ENCODE data around the gene KCTD14. TPM values are rescaled to one million over a fixed set of nuclear protein-coding genes. Genes with fewer than 3 reads are reported as not detected.

Gene KCTD14
- total and polyA plus RNA-seq, 2 of the 8 experiments (the other 6 are each of a cell fraction or from before 2014, with no cell fraction given) = 21.6 to 24.9 TPM

DNA sequence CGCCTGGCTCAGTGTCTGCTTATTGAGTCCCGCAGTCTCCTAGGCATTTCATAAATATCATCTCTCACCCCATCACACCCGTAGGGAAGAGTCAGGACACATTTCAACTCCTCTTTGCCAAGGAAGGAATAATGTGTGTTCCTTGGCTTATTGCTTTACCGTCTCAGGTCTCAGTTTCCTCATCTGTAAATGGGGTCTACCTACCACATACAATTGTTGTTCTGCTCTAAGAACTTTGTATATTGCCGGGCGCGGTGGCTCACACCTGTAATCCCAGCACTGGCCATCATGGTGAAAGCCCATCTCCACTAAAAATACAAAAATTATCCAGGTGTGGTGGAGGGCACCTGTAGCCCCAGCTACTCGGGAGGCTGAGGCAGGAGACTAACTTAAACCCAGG, 37.5 kb upstream of the KCTD14 start:
- no peak overlapping the region for H2AFZ ChIP-seq (ENCODE audit: low read length)
- no peak overlapping the region for H3K4ac ChIP-seq (replicated peaks; ENCODE audit: insufficient read length, low read depth, low read length)
- no peak overlapping the region for H3K23ac ChIP-seq (ENCODE audit: insufficient read length)
- no peak overlapping the region for H3K4me3 ChIP-seq (ENCODE audit: extremely low read depth in 1 of 4, insufficient read depth in 2 of 4, low read depth in 3 of 4, low read length in 4 of 4)
- H2BK12ac ChIP-seq (ENCODE audit: low read depth, low read length) = no peak overlapping the region
- H4K5ac ChIP-seq (ENCODE audit: insufficient read length, low read depth, low read length) = no peak overlapping the region
- H2AK5ac ChIP-seq (ENCODE audit: low read depth, low read length) = no peak overlapping the region
- no peaks in the 10 kb centered on the region for H3K79me2 ChIP-seq (ENCODE audit: control insufficient read depth in 1 of 2, insufficient read depth in 2 of 2, low read length in 2 of 2)
- H3K79me1 ChIP-seq (ENCODE audit: low read depth, low read length) = no peaks in the 10 kb centered on the region
- no peak for FAIRE-seq
- no peak overlapping the region for H3K9ac ChIP-seq (replicated peaks in 1 of 4; ENCODE audit: extremely low read depth in 1 of 4, low read depth in 3 of 4, low read length in 3 of 4)
- H3K23me2 ChIP-seq (ENCODE audit: low read depth, low read length) = no peaks in the 10 kb centered on the region
- no peak overlapping the region for H3K27ac ChIP-seq (ENCODE audit: low read depth, low read length)
- no peak for DNase-seq (ENCODE audit: low read depth in 1 of 2, low spot score in 2 of 2)
- H3K9me3 ChIP-seq (ENCODE audit: insufficient read depth in 2 of 2, low read depth in 1 of 2, low read length in 1 of 2) = no peaks in the 10 kb centered on the region
- no peaks in the 10 kb centered on the region for H4K20me1 ChIP-seq (replicated peaks in 1 of 2; ENCODE audit: control insufficient read depth in 1 of 2, insufficient read depth in 2 of 2, low read length in 2 of 2)
- H3K4me1 ChIP-seq (replicated peaks in 1 of 4; ENCODE audit: control insufficient read depth in 3 of 4, insufficient read depth in 4 of 4, low read length in 3 of 4) = no peaks in the 10 kb centered on the region
- no peak overlapping the region for H3K56ac ChIP-seq (replicated peaks; ENCODE audit: insufficient read length, low read depth, low read length)
- no peak overlapping the region for H4K91ac ChIP-seq (replicated peaks; ENCODE audit: insufficient read length, low read length)
- no peak overlapping the region for H2BK120ac ChIP-seq (replicated peaks; ENCODE audit: low read depth, low read length)
- no peaks in the 10 kb centered on the region for H3K27me3 ChIP-seq (replicated peaks in 1 of 4; ENCODE audit: control insufficient read depth in 3 of 4, extremely low read depth in 1 of 4, insufficient read depth in 3 of 4, low read length in 3 of 4)
- H3K4me2 ChIP-seq (ENCODE audit: insufficient read depth in 1 of 2, low read depth in 2 of 2, low read length in 2 of 2) = no peak overlapping the region
- no peak overlapping the region for H4K8ac ChIP-seq (ENCODE audit: extremely low read depth, insufficient read depth, low read length)
- no peak overlapping the region for H3K18ac ChIP-seq (ENCODE audit: extremely low read depth, low read length)
- H2BK15ac ChIP-seq (ENCODE audit: low read length) = no peak overlapping the region
- H3K36me3 ChIP-seq (ENCODE audit: control insufficient read depth in 2 of 4, insufficient read depth in 4 of 4, low read length in 3 of 4) = no peaks in the 10 kb centered on the region
- no peak overlapping the region for H2BK20ac ChIP-seq (ENCODE audit: low read length)
- H2BK5ac ChIP-seq (ENCODE audit: low read depth, low read length) = no peak overlapping the region
- ChIA-PET POLR2A (ENCODE audit: partially characterized antibody) (interaction anchor here (2.5 kb wide), 1 partner anchor 11 kb away, joined by 6 read pairs; no protein-coding TSS in a partner anchor), CTCF (ENCODE audit: partially characterized antibody) (interaction anchor here (1.3 to 1.5 kb wide), 2 partner anchors 15 to 19 kb away, joined by 3 read pairs; no protein-coding TSS in a partner anchor)
- WGBS, 2 experiments (ENCODE audit: extremely low coverage in 1 of 2, insufficient coverage in 1 of 2, insufficient read length in 1 of 2, insufficient replicate concordance in 2 of 2, low coverage in 1 of 2, low lambda C conversion rate in 2 of 2, missing lambda C conversion rate in 1 of 2) = 88% methylated on average over 8 of the region's 8 CpGs; no CpG with 5 or more reads in 1 of the 2 experiments
- no peak overlapping the region for H3K14ac ChIP-seq (ENCODE audit: insufficient read length)
- TF ChIP-seq, protein P1, sequence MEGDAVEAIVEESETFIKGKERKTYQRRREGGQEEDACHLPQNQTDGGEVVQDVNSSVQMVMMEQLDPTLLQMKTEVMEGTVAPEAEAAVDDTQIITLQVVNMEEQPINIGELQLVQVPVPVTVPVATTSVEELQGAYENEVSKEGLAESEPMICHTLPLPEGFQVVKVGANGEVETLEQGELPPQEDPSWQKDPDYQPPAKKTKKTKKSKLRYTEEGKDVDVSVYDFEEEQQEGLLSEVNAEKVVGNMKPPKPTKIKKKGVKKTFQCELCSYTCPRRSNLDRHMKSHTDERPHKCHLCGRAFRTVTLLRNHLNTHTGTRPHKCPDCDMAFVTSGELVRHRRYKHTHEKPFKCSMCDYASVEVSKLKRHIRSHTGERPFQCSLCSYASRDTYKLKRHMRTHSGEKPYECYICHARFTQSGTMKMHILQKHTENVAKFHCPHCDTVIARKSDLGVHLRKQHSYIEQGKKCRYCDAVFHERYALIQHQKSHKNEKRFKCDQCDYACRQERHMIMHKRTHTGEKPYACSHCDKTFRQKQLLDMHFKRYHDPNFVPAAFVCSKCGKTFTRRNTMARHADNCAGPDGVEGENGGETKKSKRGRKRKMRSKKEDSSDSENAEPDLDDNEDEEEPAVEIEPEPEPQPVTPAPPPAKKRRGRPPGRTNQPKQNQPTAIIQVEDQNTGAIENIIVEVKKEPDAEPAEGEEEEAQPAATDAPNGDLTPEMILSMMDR (IDR thresholded peaks at IDR 0.05; ENCODE audit: control extremely low read depth in 1 of 3, insufficient read depth in 1 of 3, low read depth in 1 of 3, low read length in 3 of 3) = no peak
- TF ChIP-seq GTF2F1 (IDR thresholded peaks at IDR 0.05; ENCODE audit: borderline replicate concordance, low read depth, low read length) (no peak), HDAC6 (IDR thresholded peaks at IDR 0.05; ENCODE audit: low read depth, low read length) (no peak), ATF3 (IDR thresholded peaks at IDR 0.05; ENCODE audit: insufficient read depth, low read depth, low read length) (no peak), SP4 (IDR thresholded peaks at IDR 0.05; ENCODE audit: low read length) (no peak), TBP (IDR thresholded peaks at IDR 0.05; ENCODE audit: low read depth, low read length) (no peak), SP1 (IDR thresholded peaks at IDR 0.05; ENCODE audit: low read depth, low read length) (no peak), RNF2 (IDR thresholded peaks at IDR 0.05; ENCODE audit: borderline replicate concordance, low read depth, low read length, missing control alignments, poor library complexity, severe bottlenecking) (no peak), EP300 (IDR thresholded peaks at IDR 0.05; ENCODE audit: borderline replicate concordance in 1 of 2, low read depth in 2 of 2, low read length in 2 of 2) (no peak), CHD1 (IDR thresholded peaks at IDR 0.05; ENCODE audit: low read depth, low read length) (no peak), ZNF274 (IDR thresholded peaks at IDR 0.05; ENCODE audit: borderline replicate concordance, extremely low read depth, low read length) (no peak)
